Natural killer cell (primary cell): ENCODE measurements around the gene NRP2. TPM values are rescaled to one million over a fixed set of nuclear protein-coding genes. Genes with fewer than 3 reads are reported as not detected.
A peak's percentile ranks its signal among the peaks of the same experiment; 100 is the strongest.

Source experiments
- ATAC-seq, 3 donors: fragments of 150-1000 bp in 2 of 3; fragments of 200-7000 bp in 1 of 3; cut with Tn5 transposase; 1 replicate in 1 of 3; 2 replicates in 2 of 3; pipeline ENCODE4 v1.10.0; 2021; ENCODE audit warnings: mild to moderate bottlenecking in 2 of 3, moderate library complexity in 2 of 3
- DNase-seq, 2 donors: peaks; one replicate each; pipeline versions ENCODE4 v3.0.0 to v3.0.0-alpha.2; 2013 to 2021; ENCODE audit warnings: mixed read lengths in 1 of 2
- H3K27ac ChIP-seq: one replicate; pipeline ENCODE4 v1.5.1; 2013; ENCODE audit warnings: mild to moderate bottlenecking, low read length
- H3K27me3 ChIP-seq: one replicate; pipeline ENCODE4 v1.6.1; 2013; ENCODE audit warnings: low read length; ENCODE audit not compliant: control insufficient read depth, insufficient read depth
- H3K36me3 ChIP-seq: one replicate; pipeline ENCODE4 v1.6.1; 2013; ENCODE audit warnings: low read length; ENCODE audit not compliant: control insufficient read depth, insufficient read depth
- H3K4me1 ChIP-seq: one replicate; pipeline ENCODE4 v1.6.1; 2013; ENCODE audit warnings: low read length; ENCODE audit not compliant: control insufficient read depth, insufficient read depth
- H3K4me3 ChIP-seq: one replicate; pipeline ENCODE4 v1.5.1; 2013; ENCODE audit warnings: low read length
- H3K9me3 ChIP-seq: one replicate; pipeline ENCODE4 v1.6.1; 2013; ENCODE audit warnings: low read length; ENCODE audit not compliant: control insufficient read depth, insufficient read depth
- H3K27ac Mint-ChIP-seq, 2 donors: one replicate each; pipeline ENCODE4 v1.8.0; 2022; ENCODE audit warnings: mild to moderate bottlenecking in 2 of 2, mixed read lengths in 2 of 2, moderate library complexity in 1 of 2
- H3K27me3 Mint-ChIP-seq, 2 donors: one replicate each; pipeline ENCODE4 v1.8.0; 2022; ENCODE audit warnings: low read depth in 2 of 2, mixed read lengths in 2 of 2
- H3K36me3 Mint-ChIP-seq: one replicate; pipeline ENCODE4 v1.8.0; 2022; ENCODE audit warnings: mixed read lengths
- H3K4me1 Mint-ChIP-seq, 2 donors: one replicate each; pipeline ENCODE4 v1.8.0; 2022; ENCODE audit warnings: mixed read lengths in 2 of 2
- H3K4me3 Mint-ChIP-seq: one replicate; pipeline ENCODE4 v1.8.0; 2022; ENCODE audit warnings: mild to moderate bottlenecking, moderate library complexity, mixed read lengths
- H3K9me3 Mint-ChIP-seq, 2 donors: one replicate each; pipeline ENCODE4 v1.8.0; 2022; ENCODE audit warnings: mixed read lengths in 2 of 2
- WGBS: methylation state at CpG from one replicate; pipeline ENCODE4 v1.1.7; 2013; ENCODE audit warnings: missing lambda C conversion rate; ENCODE audit not compliant: insufficient coverage; 5-methylcytosine and 5-hydroxymethylcytosine counted together
- intact Hi-C: fragments of 100-400 bp; cut with micrococcal nuclease; formaldehyde crosslinking; loops from one replicate; pipeline ENCODE4 v1.14.2; 2022
- total RNA-seq, 4 donors: library from RNA; stranded (reverse); fragments of 120-200 nt in 1 of 4; gene quantifications; one replicate each; pipeline versions ENCODE4 v1.2.3 to v1.2.4, GENCODE V29; 2013 to 2022
- TF ChIP-seq, protein P1 (sequence below): fragments of 200-600 bp; IDR thresholded peaks from one replicate; pipeline ENCODE4 v1.8.0; 2022; ENCODE audit warnings: antibody characterized with exemption

NRP2 gene
- total RNA-seq, 3 donors from 2014 or later (not counting 1 experiment from before 2014, with no cell fraction given) = 0.40 TPM; not detected in 2

GRCh38 chr2:205681401-205682238, 681 bp upstream of the NRP2 start:
- 7% methylated on average over 49 of the region's 49 CpGs for WGBS
- Mint-ChIP-seq H3K4me3 (no peak overlapping the region), H3K27me3 (peaks cover 54 to 69% of the 10 kb centered on the region in 2 donors), H3K36me3 (no peaks in the 10 kb centered on the region), H3K4me1 (no peaks in the 10 kb centered on the region), H3K27ac (no peak overlapping the region), H3K9me3 (no peaks in the 10 kb centered on the region)
- Histone ChIP-seq H3K9me3 (no peaks in the 10 kb centered on the region), H3K4me3 (no peak overlapping the region), H3K27ac (no peak overlapping the region), H3K27me3 (peaks cover 35% of the 10 kb centered on the region), H3K36me3 (no peaks in the 10 kb centered on the region), H3K4me1 (peaks cover 15% of the 10 kb centered on the region)
- ATAC-seq (no peak), DNase-seq (no peak)
- TF ChIP-seq, protein P1, sequence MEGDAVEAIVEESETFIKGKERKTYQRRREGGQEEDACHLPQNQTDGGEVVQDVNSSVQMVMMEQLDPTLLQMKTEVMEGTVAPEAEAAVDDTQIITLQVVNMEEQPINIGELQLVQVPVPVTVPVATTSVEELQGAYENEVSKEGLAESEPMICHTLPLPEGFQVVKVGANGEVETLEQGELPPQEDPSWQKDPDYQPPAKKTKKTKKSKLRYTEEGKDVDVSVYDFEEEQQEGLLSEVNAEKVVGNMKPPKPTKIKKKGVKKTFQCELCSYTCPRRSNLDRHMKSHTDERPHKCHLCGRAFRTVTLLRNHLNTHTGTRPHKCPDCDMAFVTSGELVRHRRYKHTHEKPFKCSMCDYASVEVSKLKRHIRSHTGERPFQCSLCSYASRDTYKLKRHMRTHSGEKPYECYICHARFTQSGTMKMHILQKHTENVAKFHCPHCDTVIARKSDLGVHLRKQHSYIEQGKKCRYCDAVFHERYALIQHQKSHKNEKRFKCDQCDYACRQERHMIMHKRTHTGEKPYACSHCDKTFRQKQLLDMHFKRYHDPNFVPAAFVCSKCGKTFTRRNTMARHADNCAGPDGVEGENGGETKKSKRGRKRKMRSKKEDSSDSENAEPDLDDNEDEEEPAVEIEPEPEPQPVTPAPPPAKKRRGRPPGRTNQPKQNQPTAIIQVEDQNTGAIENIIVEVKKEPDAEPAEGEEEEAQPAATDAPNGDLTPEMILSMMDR = no peak
- intact Hi-C loops = no loop called here

GRCh38 chr2:205682971-205683501, 735 bp downstream of the NRP2 start:
- WGBS = 11% methylated on average over 8 of the region's 10 CpGs
- Mint-ChIP-seq H3K27me3 (peaks cover 57 to 69% of the 10 kb centered on the region in 2 donors), H3K27ac (no peak overlapping the region), H3K4me3 (peak overlapping the region; percentile 37), H3K9me3 (no peaks in the 10 kb centered on the region), H3K36me3 (no peaks in the 10 kb centered on the region), H3K4me1 (no peaks in the 10 kb centered on the region)
- Histone ChIP-seq H3K4me1 (peaks cover 15% of the 10 kb centered on the region), H3K27ac (no peak overlapping the region), H3K27me3 (peaks cover 38% of the 10 kb centered on the region), H3K4me3 (no peak overlapping the region), H3K9me3 (no peaks in the 10 kb centered on the region), H3K36me3 (no peaks in the 10 kb centered on the region)
- ATAC-seq (no peak), DNase-seq (no peak)
- intact Hi-C loops = no loop called here
- TF ChIP-seq, protein P1 = no peak

GRCh38 chr2:205683502-205684367, 1.4 kb downstream of the NRP2 start:
- no peak overlapping the region for H3K27ac ChIP-seq
- peaks cover 15% of the 10 kb centered on the region for H3K4me1 ChIP-seq
- Mint-ChIP-seq H3K36me3 (no peaks in the 10 kb centered on the region), H3K9me3 (no peaks in the 10 kb centered on the region), H3K4me1 (no peaks in the 10 kb centered on the region), H3K4me3 (no peak overlapping the region), H3K27ac (no peak overlapping the region), H3K27me3 (peaks cover 54 to 68% of the 10 kb centered on the region in 2 donors)
- ATAC-seq = no peak
- H3K9me3 ChIP-seq = no peaks in the 10 kb centered on the region
- TF ChIP-seq, protein P1 = no peak
- no peak overlapping the region for H3K4me3 ChIP-seq
- intact Hi-C loops = no loop called here
- 86% methylated on average over 8 of the region's 10 CpGs for WGBS
- peaks cover 41% of the 10 kb centered on the region for H3K27me3 ChIP-seq
- no peaks in the 10 kb centered on the region for H3K36me3 ChIP-seq
- DNase-seq = no peak
